Suppressor macrophage treated with lipopolysaccharide for 4 hours (primary cell): ENCODE results near the gene RAF1.
A peak's percentile ranks its signal among the peaks of the same experiment; 100 is the strongest.
"Not testable (repeated sequence)": the region's sequence is repeated elsewhere in the genome, so short reads cannot be mapped to it uniquely, and the experiment has no call there.

ENCODE experiments used
- DNase-seq: peaks from one replicate; pipeline ENCODE4 v3.0.0-alpha.2; 2020

RAF1 gene

DNA sequence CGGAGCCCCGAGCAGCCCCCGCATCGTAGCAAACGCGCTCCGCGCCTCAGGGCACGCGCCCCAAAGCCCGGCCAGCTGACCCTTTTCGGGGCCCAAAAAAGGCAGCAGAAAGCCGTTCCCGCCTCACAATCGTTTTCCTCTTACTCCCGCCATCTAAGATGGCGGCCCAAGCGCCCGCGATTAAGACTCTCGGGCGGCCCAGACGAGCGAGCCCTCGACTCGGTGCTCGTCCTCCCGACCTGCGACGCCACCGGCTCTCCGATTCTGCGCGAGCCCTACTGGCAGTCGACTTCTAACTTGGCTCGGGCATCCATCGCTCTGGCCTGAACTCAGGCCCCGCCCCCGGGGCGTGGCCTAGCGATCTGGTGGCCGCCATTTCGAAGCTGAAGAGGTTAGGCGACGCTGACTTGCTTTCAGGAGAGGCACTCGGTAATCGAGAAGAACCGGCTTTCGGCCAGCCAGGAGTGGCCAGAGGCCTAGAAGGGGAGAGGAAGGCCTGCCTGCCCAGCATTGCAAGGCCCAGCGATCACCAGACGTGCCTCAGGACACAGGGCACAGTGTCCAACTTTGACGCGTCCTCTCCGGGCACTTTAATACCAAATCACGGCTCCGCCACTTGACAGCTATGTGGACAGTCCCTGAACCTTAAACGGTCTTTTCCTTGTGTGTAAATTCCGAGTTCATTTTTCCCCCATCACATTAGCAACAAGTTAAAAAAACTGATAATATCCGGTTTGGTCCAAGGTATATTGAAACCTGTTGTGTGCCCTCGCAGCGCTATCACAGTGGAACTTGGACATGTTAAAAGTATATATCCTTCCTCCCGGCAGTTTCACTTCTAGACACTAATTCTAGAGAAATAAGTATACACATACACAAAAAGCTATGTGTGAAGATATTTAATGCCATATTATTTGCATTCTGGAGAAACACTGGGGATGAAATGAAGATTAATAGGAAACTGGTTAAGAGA is at the start of gene RAF1:
Gene RAF1, minus strand, starts transcription at position 182 of the 973 bp plus-strand sequence. CDS start 45,396 bp downstream, outside the sequence.
- DNase-seq, result peak; percentile 99

DNA sequence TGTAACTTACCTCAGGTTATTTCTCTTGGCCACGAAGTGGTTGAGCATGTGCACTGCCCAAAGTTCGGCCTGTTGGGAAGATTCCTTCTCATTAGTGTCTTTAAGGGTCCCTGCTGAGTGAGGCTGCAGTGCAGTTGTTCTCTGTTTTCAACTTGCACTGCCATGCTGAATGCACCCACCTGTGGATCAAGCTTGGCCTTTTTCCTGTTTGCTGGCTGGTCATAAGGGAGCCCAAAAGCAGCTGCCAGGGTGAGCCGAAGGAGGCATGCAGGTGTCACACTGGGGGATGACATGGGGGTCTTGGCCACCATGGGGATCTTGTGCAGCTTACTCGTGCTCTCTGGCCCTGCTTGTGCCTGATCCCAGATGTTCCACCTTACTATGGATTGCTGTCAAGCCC is 46.1 kb upstream of the RAF1 start:
- DNase-seq, result no peak

DNA sequence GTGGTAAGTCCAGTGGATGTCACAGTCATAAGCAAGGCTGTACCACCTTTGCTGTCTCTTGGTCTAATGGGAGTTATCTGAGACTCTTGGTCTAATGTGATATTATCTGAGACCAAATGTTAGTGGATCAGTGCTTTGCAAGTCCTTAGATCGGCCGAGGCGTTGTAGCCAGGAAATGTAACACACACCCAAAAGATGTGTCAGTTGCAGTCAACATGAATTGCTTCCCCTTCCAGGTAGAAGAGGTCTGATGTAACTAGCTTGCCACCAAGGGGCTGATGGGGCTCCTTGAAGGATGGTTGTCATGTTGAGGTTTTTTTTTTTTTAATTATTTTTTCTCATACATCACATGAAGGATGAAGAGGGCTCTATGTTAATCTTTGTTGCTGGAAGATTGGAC is 45.4 kb upstream of the RAF1 start:
- no peak for DNase-seq

DNA sequence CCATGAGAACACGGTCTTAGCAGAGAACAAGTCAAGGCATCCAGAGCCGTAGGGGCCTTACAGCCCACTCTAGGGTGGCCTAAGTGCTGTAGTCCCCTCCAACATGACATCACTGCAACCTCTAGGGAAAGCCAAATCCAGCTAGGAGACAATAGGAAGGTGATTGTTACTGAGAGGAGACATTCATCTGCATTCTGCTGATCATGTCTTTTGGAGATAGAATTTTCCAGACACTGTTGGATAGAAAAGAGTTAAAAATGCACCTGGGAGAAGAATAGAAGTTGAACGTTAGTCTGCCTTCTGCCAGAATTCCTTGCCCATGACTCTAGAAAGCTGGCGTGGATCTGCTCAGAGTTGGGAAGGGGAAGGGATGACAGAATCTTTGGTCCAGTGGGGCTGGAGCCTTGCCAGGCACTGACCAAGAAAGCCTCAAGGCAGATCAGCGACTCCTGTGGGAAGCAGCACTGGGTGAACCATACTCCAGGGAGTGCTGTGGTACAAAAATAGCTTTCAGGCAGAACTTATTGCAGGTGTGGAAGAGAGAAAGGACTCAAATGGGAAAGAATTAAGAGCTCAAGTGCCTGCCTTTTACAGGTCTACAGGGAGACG is 44.8 kb upstream of the RAF1 start:
- no peak for DNase-seq

DNA sequence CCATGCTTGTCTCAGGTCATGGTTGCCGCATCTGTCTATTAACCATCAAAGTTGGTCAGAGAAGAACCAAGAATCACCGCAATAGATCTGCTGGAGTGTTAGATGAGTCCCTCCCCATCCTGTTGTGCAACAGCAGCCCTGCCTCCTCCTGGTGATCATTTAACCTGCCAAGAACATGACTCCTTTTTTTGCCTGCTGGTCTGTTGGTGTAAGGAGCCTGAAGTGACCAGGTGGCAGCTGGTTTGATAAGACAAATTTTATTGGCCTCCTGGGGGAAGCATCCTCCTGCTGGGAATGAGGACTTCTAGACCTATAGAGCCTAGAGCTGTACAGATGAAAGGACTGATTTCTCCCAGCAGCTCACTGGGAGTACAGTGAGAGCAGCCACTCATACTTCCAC is 43.5 kb upstream of the RAF1 start:
- DNase-seq, result no peak

DNA sequence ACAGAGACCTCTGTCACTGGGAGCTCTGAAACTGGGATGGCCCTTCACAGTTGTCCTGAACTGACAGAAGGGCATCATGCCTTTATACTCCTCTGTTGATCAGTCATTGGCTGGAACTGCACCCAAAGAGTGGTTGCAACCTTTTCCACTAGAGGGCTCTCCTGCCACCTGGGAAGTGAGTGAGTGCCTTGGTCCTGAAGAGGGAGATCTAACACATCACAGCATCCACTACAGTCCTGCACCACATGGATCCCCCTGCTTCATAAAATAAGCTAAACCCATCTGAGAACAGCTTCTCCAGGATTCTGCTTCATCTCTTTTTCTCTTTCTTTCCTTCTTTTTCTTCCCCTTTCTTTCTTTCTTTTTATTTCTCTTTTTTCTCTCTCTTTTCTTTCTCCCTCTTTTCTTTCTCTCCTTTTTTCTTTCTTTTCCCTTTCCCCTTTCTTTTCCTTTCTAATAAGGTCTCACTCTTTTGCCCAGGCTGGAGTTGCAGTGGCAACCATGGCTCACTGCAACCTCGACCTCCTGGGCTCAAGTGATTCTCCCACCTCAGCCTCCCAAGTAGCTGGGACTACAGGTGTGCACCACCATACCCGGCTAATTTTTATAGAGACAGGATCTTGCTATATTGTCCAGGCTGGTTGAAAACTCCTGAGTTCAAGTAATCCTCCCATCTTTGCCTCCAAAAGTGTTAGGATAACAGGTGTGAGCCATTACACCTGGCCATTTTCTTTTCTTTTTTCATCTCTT is 42.8 kb upstream of the RAF1 start:
- DNase-seq, result peak; percentile 82

DNA sequence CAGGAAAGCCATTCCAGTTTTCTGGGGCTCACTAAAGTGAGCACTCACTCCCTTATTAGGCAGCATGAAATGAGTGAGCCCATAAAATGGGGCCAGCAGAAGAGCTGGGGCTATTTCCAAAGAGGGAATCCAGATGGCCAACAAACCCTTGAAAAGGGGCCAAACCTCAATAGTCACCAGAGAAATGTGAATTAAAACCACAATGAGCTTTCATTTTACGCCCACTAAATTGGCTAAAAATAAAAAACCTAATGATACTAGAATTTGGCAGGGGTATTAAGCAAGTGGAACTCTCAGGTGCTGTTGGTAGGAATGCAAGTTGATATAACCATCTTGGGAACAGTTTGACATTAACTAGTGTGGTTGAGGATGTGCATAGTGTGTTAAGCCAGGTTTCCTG is 42.1 kb upstream of the RAF1 start:
- no peak for DNase-seq

DNA sequence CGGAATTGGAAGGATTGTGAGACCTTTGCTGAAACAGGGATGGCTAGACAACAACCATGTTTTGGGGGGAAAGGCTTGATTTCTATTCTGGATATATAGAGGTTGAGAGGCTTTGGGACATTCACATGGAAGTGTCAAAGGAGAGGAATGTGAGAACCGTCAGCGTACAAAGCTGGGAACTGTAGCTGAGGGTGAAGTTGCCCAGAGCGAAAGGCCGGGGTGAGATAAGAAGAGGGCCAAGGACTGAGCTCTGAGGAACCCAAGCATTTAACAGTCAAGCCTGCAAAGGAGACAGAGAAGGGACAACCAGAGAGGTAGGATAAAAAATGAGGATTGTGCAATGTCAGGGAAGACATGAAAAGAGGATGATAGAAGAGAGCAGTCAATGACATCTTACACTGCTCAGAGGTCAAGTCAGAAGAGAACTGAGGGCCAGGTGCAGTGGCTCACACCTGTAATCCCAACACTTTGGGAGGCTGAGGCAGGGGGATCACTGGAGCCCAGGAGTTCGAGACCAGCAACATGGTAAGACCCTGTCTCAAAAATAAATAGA is 41.5 kb upstream of the RAF1 start:
- DNase-seq, result no peak

DNA sequence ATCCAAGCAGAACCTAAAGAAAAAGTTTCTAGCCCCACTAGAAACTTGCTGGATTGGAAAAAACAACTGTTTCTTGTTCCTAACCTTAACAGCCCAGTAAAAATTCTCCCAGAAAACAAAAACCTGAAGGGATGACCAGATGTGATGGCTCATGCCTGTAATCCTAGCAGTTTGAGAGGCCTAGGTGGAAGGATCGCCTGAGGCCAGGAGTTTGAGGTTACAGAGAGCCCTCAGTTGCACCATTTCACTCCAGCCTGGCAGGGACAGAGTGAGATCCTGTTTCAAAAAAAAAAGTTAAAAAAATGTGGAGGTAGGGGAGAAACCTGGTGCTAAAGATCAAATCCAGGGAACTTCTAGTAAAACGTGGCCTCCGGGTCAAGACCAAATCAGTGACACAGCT is 38.6 kb upstream of the RAF1 start:
- no peak for DNase-seq

DNA sequence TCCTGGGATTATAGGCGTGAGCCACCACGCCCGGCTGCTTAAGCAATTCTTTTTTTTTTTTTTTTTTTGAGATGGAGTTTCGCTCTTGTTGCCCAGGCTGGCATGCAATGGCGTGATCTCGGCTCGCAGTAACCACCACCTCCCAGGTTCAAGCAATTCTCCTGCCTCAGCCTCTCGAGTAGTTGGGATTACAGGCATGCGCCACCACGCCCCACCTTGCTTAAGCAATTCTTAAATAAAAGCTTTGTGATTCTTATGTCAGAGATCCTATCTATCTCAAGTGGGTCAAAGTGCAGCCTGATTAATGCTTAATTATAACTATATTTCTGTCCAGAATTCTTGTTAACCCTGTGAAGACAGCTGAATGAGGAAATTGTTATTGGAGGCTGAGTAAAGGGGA is 37.7 kb upstream of the RAF1 start:
- not testable (repeated sequence) for DNase-seq

DNA sequence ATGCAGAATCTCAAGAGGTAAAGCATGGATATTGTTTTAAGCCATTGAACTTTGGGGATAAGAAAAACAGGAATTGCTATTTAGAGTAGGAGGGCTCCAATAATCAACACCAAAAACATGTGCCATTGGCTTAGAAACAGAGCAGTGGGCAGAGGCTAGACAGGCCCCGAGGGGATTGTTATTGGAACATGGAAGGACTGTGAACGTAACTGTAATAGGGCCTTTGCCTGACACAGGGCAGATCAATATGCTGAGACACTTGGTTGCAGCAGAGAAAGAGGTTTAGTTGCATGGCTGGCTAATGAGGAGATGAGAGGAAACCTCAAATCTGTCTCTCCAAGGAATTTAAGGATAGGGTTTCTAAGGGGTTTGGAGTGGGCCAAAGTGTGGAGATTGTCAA is 36.9 kb upstream of the RAF1 start:
- no peak for DNase-seq

DNA sequence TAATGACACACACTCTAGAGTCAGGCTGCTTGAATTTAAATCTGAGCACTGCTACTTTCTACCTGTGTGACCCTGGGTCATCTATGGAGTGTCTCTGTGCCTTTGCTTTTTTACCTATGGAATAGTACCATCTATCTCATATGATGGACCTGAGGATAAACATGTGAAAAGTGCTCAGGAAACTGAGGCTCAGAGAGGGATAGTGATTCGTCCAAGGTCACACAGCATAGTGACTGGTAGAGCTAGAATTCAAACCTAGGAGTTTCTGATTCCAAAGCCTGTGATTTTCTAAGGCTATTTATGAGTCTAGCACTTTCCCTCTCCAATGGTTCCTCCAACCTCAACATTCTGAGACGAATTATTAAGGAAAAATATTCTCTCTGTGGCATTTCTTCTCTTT is 32.0 kb upstream of the RAF1 start:
- DNase-seq, result no peak

DNA sequence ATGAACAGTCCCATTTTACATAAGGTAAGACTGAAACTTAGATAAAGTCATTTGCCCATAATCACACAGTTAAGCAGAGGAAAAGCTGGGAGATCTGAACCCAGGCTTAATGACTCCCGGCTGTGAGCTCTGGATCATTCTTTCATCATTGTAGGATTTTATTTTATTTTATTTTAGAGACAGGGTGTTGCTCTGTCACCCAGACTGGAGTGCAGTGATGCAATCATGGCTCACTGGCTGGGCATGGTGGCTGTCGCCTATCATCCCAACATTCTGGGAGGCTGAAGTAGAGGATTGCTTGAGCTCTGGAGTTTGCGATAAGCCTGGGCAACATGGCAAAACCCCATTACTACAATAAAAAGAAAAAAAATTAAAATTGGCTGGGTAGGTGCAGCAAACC is 31.2 kb upstream of the RAF1 start:
- DNase-seq, result no peak

DNA sequence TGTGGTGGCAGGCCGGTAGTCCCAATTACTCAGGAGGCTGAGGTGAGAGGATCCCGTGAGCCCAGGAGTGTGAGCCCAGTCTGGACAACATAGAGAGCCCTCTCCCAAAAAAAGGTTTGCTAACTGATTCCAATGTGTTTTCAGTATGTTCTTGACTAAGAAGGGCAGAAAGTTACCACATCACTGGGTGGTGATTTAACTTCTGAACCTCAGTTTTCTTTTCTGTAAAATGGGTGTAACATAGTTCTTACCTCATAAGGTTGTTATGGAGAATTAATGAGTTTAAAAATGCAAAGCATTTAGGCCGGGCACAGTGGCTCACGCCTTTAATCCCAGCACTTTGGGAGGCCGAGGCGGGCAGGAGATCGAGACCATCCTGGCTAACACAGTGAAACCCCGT is 28.5 kb upstream of the RAF1 start:
- no peak for DNase-seq

DNA sequence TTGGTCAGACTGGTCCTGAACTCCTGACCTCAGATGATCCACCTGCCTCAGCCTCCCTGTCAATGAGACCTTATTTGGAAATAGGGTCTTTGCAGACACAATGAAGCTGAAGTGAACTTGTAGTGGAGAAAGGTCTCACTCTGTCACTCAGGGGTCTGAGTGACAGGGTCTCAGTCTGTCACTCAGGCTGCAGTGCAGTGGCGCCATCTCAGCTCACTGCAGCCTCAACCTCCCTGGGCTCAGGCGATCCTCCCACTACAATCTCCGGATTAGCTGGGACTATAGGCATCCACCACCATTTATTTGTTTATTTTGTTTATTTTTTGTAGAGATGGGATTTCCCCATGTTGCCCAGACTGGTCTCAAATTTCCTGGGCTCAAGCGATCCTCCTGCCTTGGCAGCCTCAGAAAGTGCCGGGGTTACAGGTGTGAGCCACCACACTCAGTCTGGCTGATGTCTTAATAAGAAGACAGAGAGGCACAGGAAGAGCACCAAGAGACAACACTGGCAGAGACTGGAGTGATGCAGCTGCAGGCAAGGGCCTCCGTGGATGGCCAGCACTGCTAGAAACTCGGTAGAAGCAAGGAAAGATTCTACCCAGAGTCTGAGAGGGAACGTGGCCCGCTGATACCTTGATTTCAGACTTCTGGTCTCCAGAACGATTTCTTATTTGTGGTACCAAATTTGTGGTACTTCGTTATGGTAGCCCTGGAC is 26.2 kb upstream of the RAF1 start:
- no peak for DNase-seq

DNA sequence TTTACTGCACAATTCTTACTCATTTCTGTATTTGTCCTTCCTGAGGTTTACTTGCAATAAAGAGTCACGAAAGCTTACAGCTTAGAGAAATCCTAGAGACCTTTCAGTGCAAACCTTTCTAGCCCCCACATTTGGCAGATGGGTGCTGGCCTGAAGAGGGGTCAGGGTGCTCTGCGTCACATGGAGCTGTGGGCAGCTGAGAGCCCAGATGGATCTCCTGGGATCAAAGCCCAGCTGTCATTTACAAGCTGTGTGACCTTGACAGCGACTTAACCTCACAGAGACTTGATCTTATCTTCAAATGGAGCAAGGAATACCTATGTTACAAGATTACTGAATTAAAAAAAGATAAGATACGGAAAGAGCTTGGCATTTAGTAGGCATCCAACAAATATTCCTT is 24.0 kb upstream of the RAF1 start:
- DNase-seq, result no peak

DNA sequence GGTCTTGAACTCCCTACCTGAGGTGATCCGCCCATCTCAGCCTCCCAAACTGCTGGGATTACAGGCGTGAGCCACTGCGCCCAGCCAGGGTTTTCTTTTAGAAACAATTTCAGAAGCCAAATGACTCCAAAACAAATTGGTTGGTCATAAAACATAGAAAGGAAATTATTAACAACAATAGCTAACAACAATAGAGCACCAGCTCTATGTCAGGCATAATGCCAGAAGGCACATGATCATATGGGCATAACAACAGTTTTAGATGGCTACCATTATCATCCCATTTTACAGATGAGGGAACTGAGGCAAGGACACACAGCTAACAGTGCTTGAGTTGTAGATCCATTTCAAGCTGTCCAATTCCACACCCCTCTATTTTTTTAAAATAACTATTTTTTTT is 22.2 kb upstream of the RAF1 start:
- no peak for DNase-seq

DNA sequence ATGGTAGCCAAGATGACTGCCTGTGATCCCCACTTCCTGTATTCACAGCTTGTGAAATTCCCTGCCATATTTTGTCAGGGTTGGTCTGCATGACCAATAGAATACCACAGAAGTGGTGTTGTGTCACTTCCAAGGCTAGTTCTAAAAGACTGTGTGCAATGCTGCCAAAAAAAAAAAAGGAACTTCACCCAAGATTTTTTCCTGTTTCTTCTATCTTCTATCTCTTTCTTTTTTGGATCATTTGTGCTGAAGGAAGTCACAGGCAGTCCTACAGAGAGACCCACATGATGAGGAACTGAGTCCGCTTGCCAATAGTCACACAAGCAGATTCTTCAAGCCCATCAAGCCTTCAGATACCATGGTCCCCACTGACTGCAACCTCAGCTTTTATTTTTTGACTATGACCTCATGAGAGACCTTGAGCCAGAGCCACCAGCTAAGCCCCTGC is 18.1 kb upstream of the RAF1 start:
- peak; percentile 96 for DNase-seq

DNA sequence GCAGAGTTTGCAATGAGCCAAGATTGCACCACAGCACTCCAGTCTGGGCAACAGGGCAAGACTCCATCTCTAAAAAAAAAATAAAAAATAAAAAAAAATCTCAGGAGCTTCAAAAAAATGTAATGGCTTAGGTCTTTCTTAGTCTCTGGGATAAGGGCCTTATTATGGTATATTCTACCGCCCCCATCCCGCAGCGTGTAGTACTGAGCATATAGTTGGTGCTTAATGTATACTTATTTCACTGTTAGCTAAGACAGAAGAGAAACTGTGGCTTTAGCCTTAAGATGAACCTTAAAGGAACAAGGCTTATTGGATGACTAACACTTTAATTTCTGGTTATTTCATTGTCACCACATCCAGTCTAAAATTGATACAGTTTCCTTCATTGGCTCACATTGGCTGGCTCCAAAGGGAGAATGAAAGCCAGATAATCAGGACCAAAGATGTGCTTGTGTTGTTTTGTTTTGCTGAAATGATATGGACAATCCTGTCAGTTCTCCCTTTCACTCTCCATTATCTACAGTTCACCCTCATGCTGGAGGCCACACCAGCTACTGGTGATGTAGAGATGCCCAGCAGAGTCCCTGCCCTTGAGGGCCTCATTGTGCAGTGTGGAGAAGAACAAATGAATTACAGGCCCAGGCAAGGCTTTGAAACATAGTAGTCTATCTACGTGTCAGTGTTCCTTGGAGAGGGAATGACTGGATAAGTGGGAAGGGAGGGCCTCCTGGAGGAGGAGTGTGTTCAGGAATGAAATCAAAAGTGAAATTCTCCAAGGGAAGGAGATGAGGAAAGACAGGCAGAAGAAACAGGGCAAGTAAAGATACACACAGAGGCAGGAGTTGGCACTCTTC is 17.4 kb upstream of the RAF1 start:
- DNase-seq, result peak; percentile 32

DNA sequence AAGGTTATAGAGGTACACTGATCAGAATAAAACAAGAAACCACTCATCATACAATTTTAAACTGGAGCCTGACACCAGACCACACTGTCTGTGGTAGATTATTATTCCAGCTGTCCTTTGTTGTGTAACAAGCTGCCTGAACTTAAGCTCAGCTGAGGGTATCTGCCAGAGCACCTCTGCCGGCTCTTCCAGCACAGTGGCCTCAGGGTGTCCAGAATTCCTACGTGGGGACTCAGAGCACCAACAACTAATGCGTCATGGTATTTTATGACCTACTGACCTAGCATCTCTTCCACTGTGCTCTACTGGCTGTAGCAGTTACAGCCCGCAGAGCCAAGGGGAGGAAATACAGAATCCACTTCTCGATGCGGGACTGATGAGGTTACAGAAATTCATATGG is 15.6 kb upstream of the RAF1 start:
- no peak for DNase-seq

DNA sequence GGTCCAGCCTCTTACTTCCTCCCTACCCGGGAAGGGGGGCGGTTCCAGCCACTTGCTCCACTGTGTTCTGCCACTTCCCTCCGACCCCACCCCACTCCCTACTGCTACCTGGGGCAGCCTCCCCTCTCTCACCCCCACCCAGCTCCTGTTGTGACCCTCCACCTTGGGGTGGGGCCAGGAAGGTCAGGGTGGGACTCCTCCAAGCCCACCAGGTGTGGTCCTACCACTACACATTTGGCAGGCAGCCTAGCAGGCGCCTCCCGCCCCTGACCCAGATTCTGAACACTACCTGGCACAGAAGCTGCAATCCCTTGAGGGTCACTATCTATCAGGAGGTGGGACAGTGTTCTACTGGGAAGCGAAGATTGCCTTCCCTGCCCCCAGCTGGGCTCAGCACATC is 13.7 kb upstream of the RAF1 start:
- no peak for DNase-seq
